Measurements from ENCODE around the gene ULBP2. TPM values are rescaled to one million over a fixed set of nuclear protein-coding genes. Genes with fewer than 3 reads are reported as not detected.

ULBP2 gene
- total RNA-seq, 1 experiment from 2014 or later: 0.13 TPM

DNA sequence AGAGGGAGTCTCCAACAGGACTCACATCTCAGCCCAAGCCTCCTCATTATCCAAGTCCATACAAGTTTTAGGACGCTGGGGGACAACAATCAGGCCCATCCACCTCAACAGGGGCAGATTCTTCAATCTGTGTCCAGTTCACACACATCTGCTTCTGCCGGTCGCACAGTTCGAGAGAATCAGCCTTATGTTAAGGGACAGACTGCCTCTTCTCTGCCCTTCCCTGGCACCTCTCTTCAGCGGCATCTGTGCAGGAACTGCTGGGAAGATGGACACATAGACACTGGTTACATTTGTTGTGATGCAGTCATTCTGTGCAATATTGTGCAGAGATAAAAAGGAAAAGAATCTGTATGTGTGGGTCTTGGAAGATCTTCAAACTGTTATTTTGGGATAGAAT, 43.0 kb downstream of the ULBP2 start:
- ChIA-PET CTCF (interaction anchor here (0.6 to 1.7 kb wide), 3 partner anchors 23 to 32 kb away, joined by 3 to 6 read pairs (median 3); no protein-coding TSS in a partner anchor), POLR2A (interaction anchor here (0.6 to 1.4 kb wide), 2 partner anchors 11 to 1038 kb away, joined by 3 to 4 read pairs; no protein-coding TSS in a partner anchor)
- DNase-seq (ENCODE audit: low spot score): no peak
- Mint-ChIP-seq H3K27ac (no peak overlapping the region), H3K9me3 (no peaks in the 10 kb centered on the region), H3K27me3 (ENCODE audit: low read depth) (peaks cover 100% of the 10 kb centered on the region), H3K36me3 (no peaks in the 10 kb centered on the region), H3K4me1 (peaks cover 24% of the 10 kb centered on the region), H3K4me3 (no peak overlapping the region)
- no peak for ATAC-seq
- no peak for TF ChIP-seq E2F4 (CRISPR knock-in tag; IDR thresholded peaks at IDR 0.05; ENCODE audit: borderline replicate concordance, low read depth)

DNA sequence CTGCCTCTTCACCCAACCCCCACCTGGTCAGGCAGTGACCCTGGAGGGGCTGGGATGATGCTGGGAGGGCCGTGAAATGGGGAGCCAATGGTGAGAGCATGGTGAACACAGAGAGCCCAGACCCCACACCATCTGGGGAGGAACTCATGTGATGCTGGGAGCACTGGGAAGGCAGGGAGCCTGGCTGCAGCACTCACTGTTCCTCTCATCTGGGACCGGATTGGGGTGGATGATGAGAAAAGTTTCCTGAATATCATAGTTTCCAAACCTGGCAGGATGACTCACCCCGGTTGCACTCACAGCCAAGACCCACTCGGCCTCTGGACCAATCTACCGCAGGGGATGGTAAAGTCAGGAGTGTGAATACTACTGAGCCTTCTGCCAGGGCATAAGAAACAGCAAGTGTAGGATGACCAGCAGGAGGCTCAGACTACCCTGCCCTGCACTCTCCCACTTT, 43.7 kb downstream of the ULBP2 start:
- H3K27me3 Mint-ChIP-seq (ENCODE audit: low read depth): peaks cover 100% of the 10 kb centered on the region
- no peaks in the 10 kb centered on the region for H3K36me3 Mint-ChIP-seq
- H3K4me3 Mint-ChIP-seq: no peak overlapping the region
- ATAC-seq (no peak), DNase-seq (ENCODE audit: low spot score) (no peak)
- no peak for TF ChIP-seq MAX (CRISPR knock-in tag; IDR thresholded peaks at IDR 0.05)
- no peak for TF ChIP-seq TP53 (CRISPR knock-in tag; IDR thresholded peaks at IDR 0.05)
- 0 out of 2 replicates have a peak, but pooled peaks have one; percentile 1 for TF ChIP-seq ZNF263 (CRISPR knock-in tag; IDR thresholded peaks at IDR 0.05; ENCODE audit: low read depth)
- no peak for TF ChIP-seq NFYB (CRISPR knock-in tag; conservative IDR thresholded peaks at IDR 0.05; ENCODE audit: low read depth)
- TF ChIP-seq ZNF671 (CRISPR knock-in tag; IDR thresholded peaks at IDR 0.05): no peak
- TF ChIP-seq, protein P1, sequence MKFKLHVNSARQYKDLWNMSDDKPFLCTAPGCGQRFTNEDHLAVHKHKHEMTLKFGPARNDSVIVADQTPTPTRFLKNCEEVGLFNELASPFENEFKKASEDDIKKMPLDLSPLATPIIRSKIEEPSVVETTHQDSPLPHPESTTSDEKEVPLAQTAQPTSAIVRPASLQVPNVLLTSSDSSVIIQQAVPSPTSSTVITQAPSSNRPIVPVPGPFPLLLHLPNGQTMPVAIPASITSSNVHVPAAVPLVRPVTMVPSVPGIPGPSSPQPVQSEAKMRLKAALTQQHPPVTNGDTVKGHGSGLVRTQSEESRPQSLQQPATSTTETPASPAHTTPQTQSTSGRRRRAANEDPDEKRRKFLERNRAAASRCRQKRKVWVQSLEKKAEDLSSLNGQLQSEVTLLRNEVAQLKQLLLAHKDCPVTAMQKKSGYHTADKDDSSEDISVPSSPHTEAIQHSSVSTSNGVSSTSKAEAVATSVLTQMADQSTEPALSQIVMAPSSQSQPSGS (CRISPR knock-in tag; IDR thresholded peaks at IDR 0.05; ENCODE audit: borderline replicate concordance, low read depth): no peak
- no peak for TF ChIP-seq ZNF416 (CRISPR knock-in tag; IDR thresholded peaks at IDR 0.05)
- TF ChIP-seq NR1H2 (CRISPR knock-in tag; IDR thresholded peaks at IDR 0.05): no peak
- TF ChIP-seq CREB1 (CRISPR knock-in tag; IDR thresholded peaks at IDR 0.05): no peak
- TF ChIP-seq CBFB (CRISPR knock-in tag; IDR thresholded peaks at IDR 0.05; ENCODE audit: low read depth): no peak
- TF ChIP-seq, protein P2, sequence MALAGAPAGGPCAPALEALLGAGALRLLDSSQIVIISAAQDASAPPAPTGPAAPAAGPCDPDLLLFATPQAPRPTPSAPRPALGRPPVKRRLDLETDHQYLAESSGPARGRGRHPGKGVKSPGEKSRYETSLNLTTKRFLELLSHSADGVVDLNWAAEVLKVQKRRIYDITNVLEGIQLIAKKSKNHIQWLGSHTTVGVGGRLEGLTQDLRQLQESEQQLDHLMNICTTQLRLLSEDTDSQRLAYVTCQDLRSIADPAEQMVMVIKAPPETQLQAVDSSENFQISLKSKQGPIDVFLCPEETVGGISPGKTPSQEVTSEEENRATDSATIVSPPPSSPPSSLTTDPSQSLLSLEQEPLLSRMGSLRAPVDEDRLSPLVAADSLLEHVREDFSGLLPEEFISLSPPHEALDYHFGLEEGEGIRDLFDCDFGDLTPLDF (CRISPR knock-in tag; IDR thresholded peaks at IDR 0.05): no peak
- 0 out of 2 replicates have a peak, but pooled peaks have one; percentile 29 for TF ChIP-seq ZNF121 (CRISPR knock-in tag; IDR thresholded peaks at IDR 0.05)
- TF ChIP-seq ZNF425 (CRISPR knock-in tag; conservative IDR thresholded peaks at IDR 0.05): no peak
- no peak for TF ChIP-seq ATF3 (CRISPR knock-in tag; conservative IDR thresholded peaks at IDR 0.05)
- TF ChIP-seq, protein P3, sequence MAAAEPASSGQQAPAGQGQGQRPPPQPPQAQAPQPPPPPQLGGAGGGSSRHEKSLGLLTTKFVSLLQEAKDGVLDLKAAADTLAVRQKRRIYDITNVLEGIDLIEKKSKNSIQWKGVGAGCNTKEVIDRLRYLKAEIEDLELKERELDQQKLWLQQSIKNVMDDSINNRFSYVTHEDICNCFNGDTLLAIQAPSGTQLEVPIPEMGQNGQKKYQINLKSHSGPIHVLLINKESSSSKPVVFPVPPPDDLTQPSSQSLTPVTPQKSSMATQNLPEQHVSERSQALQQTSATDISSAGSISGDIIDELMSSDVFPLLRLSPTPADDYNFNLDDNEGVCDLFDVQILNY (CRISPR knock-in tag; IDR thresholded peaks at IDR 0.05): no peak
- TF ChIP-seq, protein P4, sequence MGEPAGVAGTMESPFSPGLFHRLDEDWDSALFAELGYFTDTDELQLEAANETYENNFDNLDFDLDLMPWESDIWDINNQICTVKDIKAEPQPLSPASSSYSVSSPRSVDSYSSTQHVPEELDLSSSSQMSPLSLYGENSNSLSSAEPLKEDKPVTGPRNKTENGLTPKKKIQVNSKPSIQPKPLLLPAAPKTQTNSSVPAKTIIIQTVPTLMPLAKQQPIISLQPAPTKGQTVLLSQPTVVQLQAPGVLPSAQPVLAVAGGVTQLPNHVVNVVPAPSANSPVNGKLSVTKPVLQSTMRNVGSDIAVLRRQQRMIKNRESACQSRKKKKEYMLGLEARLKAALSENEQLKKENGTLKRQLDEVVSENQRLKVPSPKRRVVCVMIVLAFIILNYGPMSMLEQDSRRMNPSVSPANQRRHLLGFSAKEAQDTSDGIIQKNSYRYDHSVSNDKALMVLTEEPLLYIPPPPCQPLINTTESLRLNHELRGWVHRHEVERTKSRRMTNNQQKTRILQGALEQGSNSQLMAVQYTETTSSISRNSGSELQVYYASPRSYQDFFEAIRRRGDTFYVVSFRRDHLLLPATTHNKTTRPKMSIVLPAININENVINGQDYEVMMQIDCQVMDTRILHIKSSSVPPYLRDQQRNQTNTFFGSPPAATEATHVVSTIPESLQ (CRISPR knock-in tag; IDR thresholded peaks at IDR 0.05): no peak
- TF ChIP-seq, protein P5, sequence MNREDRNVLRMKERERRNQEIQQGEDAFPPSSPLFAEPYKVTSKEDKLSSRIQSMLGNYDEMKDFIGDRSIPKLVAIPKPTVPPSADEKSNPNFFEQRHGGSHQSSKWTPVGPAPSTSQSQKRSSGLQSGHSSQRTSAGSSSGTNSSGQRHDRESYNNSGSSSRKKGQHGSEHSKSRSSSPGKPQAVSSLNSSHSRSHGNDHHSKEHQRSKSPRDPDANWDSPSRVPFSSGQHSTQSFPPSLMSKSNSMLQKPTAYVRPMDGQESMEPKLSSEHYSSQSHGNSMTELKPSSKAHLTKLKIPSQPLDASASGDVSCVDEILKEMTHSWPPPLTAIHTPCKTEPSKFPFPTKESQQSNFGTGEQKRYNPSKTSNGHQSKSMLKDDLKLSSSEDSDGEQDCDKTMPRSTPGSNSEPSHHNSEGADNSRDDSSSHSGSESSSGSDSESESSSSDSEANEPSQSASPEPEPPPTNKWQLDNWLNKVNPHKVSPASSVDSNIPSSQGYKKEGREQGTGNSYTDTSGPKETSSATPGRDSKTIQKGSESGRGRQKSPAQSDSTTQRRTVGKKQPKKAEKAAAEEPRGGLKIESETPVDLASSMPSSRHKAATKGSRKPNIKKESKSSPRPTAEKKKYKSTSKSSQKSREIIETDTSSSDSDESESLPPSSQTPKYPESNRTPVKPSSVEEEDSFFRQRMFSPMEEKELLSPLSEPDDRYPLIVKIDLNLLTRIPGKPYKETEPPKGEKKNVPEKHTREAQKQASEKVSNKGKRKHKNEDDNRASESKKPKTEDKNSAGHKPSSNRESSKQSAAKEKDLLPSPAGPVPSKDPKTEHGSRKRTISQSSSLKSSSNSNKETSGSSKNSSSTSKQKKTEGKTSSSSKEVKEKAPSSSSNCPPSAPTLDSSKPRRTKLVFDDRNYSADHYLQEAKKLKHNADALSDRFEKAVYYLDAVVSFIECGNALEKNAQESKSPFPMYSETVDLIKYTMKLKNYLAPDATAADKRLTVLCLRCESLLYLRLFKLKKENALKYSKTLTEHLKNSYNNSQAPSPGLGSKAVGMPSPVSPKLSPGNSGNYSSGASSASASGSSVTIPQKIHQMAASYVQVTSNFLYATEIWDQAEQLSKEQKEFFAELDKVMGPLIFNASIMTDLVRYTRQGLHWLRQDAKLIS (CRISPR knock-in tag; IDR thresholded peaks at IDR 0.05; ENCODE audit: borderline replicate concordance): no peak
- H3K27ac Mint-ChIP-seq: no peak overlapping the region
- peaks cover 32% of the 10 kb centered on the region for H3K4me1 Mint-ChIP-seq
- H3K9me3 Mint-ChIP-seq: no peaks in the 10 kb centered on the region
- ChIA-PET POLR2A (no interaction called here), CTCF (no interaction called here)

Measured in WTC11 (cell line).